Brain microvascular endothelial cell (primary cell): ENCODE measurements around the gene CAPN13.

Source experiments
- DNase-seq: peaks from one replicate; pipeline ENCODE4 v3.0.0-alpha.2; 2020
- H3K27ac ChIP-seq: fragments of 250-450 bp; sonication (Bioruptor Pico); 2 replicates; pipeline ENCODE4 v1.5.1; 2020; ENCODE audit warnings: mild to moderate bottlenecking, moderate library complexity
- H3K27me3 ChIP-seq: fragments of 250-450 bp; sonication (Bioruptor Pico); replicated peaks from 2 replicates; pipeline ENCODE4 v1.5.1; 2020; ENCODE audit warnings: mild to moderate bottlenecking
- H3K36me3 ChIP-seq: fragments of 250-450 bp; sonication (Bioruptor Pico); replicated peaks from 2 replicates; pipeline ENCODE4 v1.5.1; 2020; ENCODE audit warnings: mild to moderate bottlenecking
- H3K4me3 ChIP-seq: 2 replicates; pipeline ENCODE4 v1.5.1; 2011; ENCODE audit warnings: low read depth, mild to moderate bottlenecking, control low read depth, low read length, moderate library complexity
- in situ Hi-C: cut with HindIII; loops from 2 replicates; pipeline ENCODE4 v1.10.0; 2017; ENCODE audit warnings: low sequenced_read_pairs, low pct_ligation_motif_present
- TF ChIP-seq, protein P1 (sequence below): IDR thresholded peaks from 2 replicates; pipeline ENCODE4 v1.5.1; 2011; ENCODE audit warnings: low read depth, mild to moderate bottlenecking, moderate library complexity, low read length, control low read depth, inconsistent platforms; ENCODE audit errors: missing control alignments

The CAPN13 gene

DNA sequence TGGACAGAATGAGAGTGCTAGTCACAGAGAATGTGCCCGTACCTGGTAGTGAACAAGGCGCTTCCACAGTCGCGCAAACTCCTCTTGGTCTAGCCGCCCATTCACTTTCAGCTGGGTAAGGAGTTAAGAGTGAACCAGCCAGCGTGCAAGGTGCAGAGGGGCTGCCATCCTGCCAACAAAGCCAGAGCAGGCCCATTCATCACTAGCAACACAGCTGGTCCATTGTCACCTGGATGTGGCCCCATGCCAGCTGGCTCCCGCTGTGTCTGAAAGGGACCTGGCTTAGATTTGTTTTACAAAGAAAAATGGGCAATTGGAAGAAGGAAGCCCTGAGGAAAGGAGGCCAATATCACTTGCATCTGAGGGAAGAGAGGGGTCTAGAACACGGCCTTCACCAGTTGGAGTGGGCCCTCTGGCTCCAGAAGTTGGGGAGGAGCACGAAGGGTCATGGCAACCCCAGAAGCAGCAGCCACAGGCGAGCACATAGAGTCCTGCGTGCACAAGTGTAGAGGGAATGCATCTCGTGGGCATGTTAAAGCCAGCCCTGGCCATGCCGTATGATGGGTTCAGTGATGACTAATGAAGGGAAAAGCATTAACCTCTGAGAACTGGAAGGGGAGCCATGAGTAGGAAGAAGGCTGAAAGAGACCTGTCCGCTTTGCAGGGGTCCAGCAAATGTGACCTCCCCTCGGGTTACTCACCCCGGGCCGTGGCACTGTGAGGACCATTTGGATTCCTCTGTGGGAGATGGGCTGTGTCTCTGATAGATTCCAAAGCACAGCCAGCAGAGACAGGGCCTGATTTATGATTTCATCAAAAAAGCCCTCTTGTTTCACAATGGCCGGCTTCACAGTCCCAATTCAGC, 70.6 kb downstream of the CAPN13 start:
- in situ Hi-C loops: no loop called here
- Histone ChIP-seq H3K4me3 (no peak overlapping the region), H3K27me3 (no peaks in the 10 kb centered on the region), H3K36me3 (no peaks in the 10 kb centered on the region), H3K27ac (no peak overlapping the region)
- DNase-seq: no peak
- TF ChIP-seq, protein P1, sequence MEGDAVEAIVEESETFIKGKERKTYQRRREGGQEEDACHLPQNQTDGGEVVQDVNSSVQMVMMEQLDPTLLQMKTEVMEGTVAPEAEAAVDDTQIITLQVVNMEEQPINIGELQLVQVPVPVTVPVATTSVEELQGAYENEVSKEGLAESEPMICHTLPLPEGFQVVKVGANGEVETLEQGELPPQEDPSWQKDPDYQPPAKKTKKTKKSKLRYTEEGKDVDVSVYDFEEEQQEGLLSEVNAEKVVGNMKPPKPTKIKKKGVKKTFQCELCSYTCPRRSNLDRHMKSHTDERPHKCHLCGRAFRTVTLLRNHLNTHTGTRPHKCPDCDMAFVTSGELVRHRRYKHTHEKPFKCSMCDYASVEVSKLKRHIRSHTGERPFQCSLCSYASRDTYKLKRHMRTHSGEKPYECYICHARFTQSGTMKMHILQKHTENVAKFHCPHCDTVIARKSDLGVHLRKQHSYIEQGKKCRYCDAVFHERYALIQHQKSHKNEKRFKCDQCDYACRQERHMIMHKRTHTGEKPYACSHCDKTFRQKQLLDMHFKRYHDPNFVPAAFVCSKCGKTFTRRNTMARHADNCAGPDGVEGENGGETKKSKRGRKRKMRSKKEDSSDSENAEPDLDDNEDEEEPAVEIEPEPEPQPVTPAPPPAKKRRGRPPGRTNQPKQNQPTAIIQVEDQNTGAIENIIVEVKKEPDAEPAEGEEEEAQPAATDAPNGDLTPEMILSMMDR: no peak

DNA sequence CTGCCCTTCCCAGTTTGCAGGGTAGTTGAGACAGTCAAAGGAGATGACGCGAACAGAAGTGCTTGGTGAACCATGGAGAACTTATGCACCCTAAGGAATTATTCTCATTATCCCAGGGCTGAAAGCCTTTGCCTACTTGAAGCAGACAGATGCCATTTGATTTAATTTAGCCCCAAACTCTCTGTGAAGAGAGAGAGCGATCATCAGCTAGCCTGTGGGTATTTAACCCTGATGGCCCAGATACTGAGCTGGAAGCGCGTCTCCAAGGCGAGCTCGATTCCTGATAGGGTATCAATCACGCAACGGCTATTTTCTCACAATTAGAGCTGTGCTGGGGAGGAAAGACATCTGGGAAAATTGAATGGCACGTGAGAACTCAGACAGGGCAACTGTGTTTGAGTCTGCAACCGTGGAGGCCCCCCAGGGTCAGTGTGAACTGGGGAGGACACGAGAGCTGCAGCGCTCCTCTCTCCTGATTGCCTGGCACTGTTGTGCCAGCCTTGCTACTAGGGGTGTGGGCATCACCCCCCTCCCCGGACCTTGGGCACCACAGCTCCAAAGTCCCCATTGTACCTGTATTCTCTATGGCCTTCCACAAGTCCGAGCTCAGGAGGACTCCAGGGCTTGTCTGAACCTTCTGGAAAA, 73.2 kb downstream of the CAPN13 start:
- TF ChIP-seq, protein P1: no peak

DNA sequence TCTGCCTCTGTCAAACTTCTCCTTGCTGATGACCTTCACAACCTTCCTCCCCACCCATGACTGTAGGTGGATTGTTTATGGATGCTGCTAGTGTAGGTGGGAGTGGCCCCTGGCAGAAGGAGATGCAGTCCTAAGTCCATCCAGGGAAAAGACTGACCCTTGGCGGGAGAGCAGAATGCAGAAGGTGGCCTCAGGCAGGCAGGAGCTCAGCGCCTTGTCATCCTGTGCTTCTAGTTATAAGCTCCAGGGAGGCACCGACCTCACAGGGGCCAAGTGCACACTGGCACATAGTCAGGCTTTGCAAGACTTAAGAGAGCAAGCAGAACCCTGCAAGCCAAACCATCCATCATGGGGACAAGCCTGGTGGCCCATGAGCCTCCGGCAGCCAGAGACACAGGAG, 74.4 kb downstream of the CAPN13 start:
- Histone ChIP-seq H3K36me3 (no peaks in the 10 kb centered on the region), H3K27me3 (no peaks in the 10 kb centered on the region), H3K4me3 (no peak overlapping the region), H3K27ac (no peak overlapping the region)
- DNase-seq: no peak
- in situ Hi-C loops: no loop called here
- TF ChIP-seq, protein P1: no peak

More for the DNA sequence above, 73.2 kb downstream of the CAPN13 start:
- H3K27ac ChIP-seq: no peak overlapping the region
- H3K36me3 ChIP-seq: no peaks in the 10 kb centered on the region
- H3K4me3 ChIP-seq: no peak overlapping the region
- in situ Hi-C loops: no loop called here
- DNase-seq: no peak
- no peaks in the 10 kb centered on the region for H3K27me3 ChIP-seq

DNA sequence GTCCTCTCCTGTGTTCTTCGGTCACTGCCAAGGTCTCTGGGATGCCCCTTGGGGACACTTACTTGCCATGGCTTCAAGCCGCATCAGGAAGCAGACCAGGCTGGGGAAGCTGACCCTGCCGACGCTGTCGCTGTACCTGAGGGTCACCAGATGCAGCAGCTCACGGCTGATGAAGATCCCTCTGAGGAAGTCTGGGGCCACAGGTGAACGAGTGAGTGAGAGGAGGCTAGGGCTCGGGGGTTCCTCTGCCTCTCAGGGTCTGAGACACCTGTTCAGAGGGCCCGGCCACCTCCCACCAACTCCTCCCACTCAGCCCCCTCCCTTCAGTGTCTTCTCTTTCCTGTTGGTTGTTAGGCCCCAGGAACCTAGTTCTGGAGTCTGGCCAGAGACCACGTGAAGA, 74.9 kb downstream of the CAPN13 start:
- Histone ChIP-seq H3K27ac (no peak overlapping the region), H3K27me3 (no peaks in the 10 kb centered on the region), H3K4me3 (no peak overlapping the region), H3K36me3 (no peaks in the 10 kb centered on the region)
- no peak for DNase-seq
- in situ Hi-C loops: no loop called here
- TF ChIP-seq, protein P1: no peak

DNA sequence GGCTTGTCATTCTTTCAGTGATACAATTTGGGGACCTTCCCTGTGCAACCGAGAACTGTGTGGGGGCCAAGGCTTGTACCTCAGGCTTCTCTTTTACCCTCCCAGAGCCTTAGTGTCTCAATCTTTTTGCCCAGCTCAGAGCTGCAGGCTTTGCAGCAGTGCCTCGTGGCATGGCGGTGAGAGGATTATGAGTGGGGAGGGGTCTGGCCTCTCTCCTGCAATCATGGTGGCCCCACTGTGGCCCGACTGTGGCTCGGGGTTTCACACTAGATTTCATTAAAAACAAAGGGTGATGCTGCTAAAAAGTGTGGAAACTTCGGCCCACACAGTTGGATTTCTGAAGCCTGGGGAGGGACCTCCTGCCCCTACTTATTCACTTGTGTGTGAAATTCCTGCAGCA, 75.5 kb downstream of the CAPN13 start:
- in situ Hi-C loops: no loop called here
- TF ChIP-seq, protein P1: no peak
- no peak overlapping the region for H3K27ac ChIP-seq
- no peaks in the 10 kb centered on the region for H3K36me3 ChIP-seq
- no peak overlapping the region for H3K4me3 ChIP-seq
- no peak for DNase-seq
- H3K27me3 ChIP-seq: no peaks in the 10 kb centered on the region
